ENCODE results near the gene KCNQ1.

- TF ChIP-seq, protein P1, sequence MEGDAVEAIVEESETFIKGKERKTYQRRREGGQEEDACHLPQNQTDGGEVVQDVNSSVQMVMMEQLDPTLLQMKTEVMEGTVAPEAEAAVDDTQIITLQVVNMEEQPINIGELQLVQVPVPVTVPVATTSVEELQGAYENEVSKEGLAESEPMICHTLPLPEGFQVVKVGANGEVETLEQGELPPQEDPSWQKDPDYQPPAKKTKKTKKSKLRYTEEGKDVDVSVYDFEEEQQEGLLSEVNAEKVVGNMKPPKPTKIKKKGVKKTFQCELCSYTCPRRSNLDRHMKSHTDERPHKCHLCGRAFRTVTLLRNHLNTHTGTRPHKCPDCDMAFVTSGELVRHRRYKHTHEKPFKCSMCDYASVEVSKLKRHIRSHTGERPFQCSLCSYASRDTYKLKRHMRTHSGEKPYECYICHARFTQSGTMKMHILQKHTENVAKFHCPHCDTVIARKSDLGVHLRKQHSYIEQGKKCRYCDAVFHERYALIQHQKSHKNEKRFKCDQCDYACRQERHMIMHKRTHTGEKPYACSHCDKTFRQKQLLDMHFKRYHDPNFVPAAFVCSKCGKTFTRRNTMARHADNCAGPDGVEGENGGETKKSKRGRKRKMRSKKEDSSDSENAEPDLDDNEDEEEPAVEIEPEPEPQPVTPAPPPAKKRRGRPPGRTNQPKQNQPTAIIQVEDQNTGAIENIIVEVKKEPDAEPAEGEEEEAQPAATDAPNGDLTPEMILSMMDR (IDR thresholded peaks at IDR 0.05), result no peak
- TF ChIP-seq POLR2AphosphoS5 (IDR thresholded peaks at IDR 0.05) (no peak), EP300 (IDR thresholded peaks at IDR 0.05) (no peak), POLR2A (IDR thresholded peaks at IDR 0.05) (no peak)
Measured at GRCh38 chr11:2555891-2556290, 111.1 kb downstream of the KCNQ1 start.

All from upper lobe of left lung (tissue), 4 donors.